ENCODE results near the gene APOD. TPM values are rescaled to one million over a fixed set of nuclear protein-coding genes. Genes with fewer than 3 reads are reported as not detected.
"Not testable (repeated sequence)": the region's sequence is repeated elsewhere in the genome, so short reads cannot be mapped to it uniquely, and the experiment has no call there.

APOD gene
- polyA plus RNA-seq (2011; rRNA removed) (8.3 and 15.0 TPM in 2 replicates), polyA minus RNA-seq (2011; rRNA and poly(A)+ RNA removed) (4.8 and 8.6 TPM in 2 replicates)

DNA sequence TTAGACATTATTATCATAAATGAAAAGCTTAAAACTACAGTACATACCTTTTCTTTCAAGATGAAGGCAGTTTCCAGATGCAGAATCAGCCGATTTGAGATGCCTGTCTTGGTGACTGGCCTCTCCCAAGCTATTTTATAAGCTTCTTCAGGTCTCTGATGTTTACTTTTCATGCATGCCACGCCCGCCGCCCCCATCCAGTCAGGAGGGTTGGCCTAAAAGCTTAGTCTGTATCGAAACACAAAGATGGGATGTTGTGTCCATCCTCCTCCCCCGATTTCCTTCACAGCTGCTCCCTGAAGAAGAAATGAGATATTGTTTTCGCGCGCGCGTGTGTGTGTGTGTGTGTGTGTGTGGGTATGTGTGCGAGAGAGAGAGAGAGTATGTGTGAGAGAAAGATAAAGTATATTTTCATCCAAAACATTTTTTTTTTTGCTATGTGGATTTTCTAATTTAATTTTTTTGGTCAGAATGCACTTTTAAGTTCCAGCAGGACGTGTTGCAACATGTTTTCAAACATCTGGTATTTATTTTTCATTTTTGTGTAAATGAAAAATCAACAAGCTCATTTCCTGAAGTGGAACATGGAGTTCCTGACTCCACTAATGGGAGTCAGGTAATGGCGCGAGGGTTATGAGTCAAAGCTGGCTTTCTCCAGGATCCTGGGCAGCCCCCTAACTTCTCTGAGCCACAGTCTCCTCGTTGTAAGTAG, at the start of gene APOD:
APOD (minus strand) TSS at position 110 of the 712 bp plus-strand sequence. CDS start 4,479 bp downstream, outside the sequence.
- Histone ChIP-seq H3K27me3 (ENCODE audit: control insufficient read depth, insufficient read depth, low read length) (0 out of 2 replicates have a peak, but pooled peaks cover 1% of the 10 kb centered on the region), H3K4me3 (ENCODE audit: low read depth, low read length) (peak within 1 kb of the TSS; percentile 12; the same call in 1 of the 2 replicates), H3K36me3 (ENCODE audit: control insufficient read depth, insufficient read depth, low read length) (no peaks in the 10 kb centered on the region)
- TF ChIP-seq, protein P1, sequence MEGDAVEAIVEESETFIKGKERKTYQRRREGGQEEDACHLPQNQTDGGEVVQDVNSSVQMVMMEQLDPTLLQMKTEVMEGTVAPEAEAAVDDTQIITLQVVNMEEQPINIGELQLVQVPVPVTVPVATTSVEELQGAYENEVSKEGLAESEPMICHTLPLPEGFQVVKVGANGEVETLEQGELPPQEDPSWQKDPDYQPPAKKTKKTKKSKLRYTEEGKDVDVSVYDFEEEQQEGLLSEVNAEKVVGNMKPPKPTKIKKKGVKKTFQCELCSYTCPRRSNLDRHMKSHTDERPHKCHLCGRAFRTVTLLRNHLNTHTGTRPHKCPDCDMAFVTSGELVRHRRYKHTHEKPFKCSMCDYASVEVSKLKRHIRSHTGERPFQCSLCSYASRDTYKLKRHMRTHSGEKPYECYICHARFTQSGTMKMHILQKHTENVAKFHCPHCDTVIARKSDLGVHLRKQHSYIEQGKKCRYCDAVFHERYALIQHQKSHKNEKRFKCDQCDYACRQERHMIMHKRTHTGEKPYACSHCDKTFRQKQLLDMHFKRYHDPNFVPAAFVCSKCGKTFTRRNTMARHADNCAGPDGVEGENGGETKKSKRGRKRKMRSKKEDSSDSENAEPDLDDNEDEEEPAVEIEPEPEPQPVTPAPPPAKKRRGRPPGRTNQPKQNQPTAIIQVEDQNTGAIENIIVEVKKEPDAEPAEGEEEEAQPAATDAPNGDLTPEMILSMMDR (IDR thresholded peaks at IDR 0.05; ENCODE audit: insufficient read depth, low read depth, low read length), result no peak
- no peak for DNase-seq (ENCODE audit: low read depth)
- ChIA-PET CTCF (interaction anchor here (0.6 kb wide), 1 partner anchor 46 kb away, joined by 3 read pairs; no protein-coding TSS in a partner anchor), POLR2A (interaction anchor here (0.7 to 0.9 kb wide), 3 partner anchors 11 to 1002 kb away, joined by 3 to 5 read pairs (median 4); no protein-coding TSS in a partner anchor)

DNA sequence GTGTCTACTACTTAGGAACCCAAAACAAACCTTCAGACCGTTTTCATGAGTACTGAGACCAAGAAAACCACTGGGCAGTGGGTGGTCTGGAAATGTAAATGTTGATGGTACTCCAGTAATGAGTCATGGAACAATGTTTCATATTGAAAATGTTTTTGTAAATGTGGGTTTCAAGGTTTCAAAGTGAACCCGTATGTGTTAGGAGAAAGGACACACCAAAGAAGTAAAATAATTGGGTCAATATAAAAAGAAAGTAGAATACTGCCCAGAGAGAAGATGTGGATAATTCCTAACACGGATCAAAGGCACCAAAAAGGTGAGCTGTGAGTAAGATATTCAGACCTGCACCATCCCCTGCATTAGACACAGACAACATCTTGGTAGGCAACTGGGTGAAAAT, 49.6 kb upstream of the APOD start:
- DNase-seq (ENCODE audit: low read depth); H3K4me3 ChIP-seq (ENCODE audit: low read depth, low read length); CTCF ChIA-PET; POLR2A ChIA-PET; H3K36me3 ChIP-seq (ENCODE audit: control insufficient read depth, insufficient read depth, low read length); H3K27me3 ChIP-seq (ENCODE audit: control insufficient read depth, insufficient read depth, low read length): not testable (repeated sequence)

DNA sequence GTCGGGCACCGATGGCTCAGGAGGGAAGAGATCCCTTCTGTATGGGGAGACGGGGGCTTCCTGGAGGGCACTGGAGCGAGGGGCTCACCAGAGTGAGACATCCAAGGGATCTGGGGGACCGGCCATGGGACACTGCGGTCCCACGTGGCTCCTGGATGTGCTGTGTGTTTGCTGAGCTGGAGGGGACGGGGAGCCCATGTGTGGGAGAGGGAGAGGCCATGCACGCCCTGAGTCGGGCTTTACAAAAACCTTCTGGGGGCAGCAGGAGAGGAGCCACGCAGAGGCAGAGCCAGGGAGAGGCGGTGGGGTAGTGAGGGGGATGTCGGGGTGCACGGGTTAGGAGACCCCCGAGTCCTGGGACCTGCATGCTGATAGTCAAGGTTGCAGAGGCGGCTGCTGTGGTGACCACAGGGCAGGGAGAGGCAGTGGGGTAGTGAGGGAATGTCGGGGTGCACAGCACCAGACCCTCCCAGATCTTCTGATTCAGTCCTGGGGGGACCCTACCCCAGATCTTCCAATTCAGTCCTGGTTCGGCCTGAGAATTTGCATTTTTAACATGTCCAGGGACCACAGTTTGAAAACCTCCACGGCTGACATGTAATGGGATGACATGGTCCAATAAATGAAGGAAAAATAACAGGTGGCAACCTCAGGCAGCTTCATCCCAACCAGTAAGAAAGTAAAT, 48.9 kb upstream of the APOD start:
- POLR2A ChIA-PET; H3K27me3 ChIP-seq (ENCODE audit: control insufficient read depth, insufficient read depth, low read length); CTCF ChIA-PET; H3K4me3 ChIP-seq (ENCODE audit: low read depth, low read length); H3K36me3 ChIP-seq (ENCODE audit: control insufficient read depth, insufficient read depth, low read length); DNase-seq (ENCODE audit: low read depth): not testable (repeated sequence)

DNA sequence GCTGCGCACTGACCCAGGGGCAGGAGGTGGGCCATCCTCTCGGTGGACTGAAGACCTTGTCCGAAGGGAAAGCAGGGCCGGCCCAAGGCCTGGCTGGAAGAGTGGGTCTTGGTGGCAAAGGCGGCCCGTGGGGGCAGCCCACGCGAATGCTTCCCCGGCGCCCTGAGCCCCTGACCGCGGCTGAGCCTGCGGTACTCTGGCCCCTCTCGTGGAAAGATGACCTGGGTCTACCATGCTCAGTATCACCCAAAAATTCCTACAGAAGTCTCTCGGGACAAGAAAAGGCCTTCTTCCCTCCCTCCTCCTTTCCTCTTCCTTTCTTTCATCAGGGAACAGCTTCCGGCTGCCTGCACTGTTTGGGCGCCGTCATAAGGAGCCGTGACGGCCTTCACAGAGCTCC, 48.3 kb upstream of the APOD start:
- H3K27me3 ChIP-seq (ENCODE audit: control insufficient read depth, insufficient read depth, low read length); H3K36me3 ChIP-seq (ENCODE audit: control insufficient read depth, insufficient read depth, low read length); CTCF ChIA-PET; DNase-seq (ENCODE audit: low read depth); H3K4me3 ChIP-seq (ENCODE audit: low read depth, low read length); POLR2A ChIA-PET: not testable (repeated sequence)

DNA sequence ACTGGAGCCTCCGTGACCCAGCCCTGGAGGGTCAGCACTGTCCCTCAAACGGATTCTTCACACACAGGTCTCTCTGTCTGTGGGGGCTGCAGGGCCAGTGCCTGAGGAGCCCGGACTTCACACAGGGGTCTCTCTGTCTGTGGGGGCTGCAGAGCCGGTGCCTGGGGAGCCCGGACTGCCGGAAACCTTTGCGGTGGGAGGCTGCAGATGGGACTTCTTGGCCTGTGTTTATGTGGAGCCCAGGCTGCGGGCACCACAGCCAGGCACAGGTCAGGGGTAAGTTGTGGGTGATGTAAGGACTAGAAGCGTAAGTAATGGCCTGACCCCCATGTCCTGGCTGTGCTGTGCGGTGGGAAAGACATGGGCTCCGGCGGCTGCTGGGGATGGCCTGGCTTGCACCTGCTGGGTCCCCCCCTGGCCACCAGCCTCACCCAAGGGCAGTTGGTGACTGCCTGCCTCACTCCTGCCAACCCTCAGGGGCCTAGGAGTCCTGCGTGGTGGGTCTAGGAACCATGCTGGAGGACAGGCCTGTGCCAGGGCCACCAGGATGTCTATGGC, 47.3 kb upstream of the APOD start:
- H3K4me3 ChIP-seq (ENCODE audit: low read depth, low read length); H3K27me3 ChIP-seq (ENCODE audit: control insufficient read depth, insufficient read depth, low read length); POLR2A ChIA-PET; H3K36me3 ChIP-seq (ENCODE audit: control insufficient read depth, insufficient read depth, low read length); CTCF ChIA-PET; DNase-seq (ENCODE audit: low read depth): not testable (repeated sequence)

DNA sequence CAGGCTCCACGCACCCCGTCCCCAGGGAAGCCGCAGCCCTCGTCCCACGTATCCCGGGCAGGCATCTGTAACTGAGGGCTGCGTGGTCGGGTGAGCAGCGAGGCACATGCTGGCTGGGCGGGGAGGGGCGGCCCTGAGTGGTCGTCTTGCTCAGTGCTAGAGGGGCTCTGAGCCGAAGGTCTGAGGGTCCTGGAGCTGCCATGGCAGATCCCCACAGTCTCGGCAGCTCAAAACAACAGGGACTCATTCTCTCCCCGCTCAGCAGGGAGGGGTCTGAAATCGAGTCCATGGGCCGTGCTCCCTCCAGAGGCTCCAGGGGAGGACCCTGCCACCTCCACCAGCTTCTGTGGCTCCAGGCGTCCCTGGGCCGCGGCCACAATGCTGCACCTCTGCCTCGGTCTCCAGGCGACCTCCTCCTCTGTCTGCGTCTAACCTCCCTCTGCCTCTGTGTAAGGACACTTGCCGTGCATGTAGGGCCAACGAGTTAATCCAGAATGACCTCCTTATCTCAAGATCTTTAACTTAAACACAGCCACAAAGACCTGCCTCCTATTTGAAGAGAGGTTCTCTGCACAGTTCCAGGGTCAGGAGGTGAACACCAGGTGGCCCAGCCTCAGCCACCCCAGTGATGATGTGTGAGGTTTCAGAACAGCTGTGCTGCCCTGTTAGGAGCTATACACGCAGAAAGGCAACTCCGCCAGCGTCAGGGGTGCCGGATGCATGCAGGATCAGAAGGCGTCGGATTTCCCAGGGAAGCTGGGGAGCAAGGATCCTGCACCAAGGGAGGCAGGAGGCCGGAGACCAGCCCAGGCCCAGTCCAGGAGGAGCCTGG, 46.6 kb upstream of the APOD start:
- CTCF ChIA-PET; H3K27me3 ChIP-seq (ENCODE audit: control insufficient read depth, insufficient read depth, low read length); H3K36me3 ChIP-seq (ENCODE audit: control insufficient read depth, insufficient read depth, low read length); H3K4me3 ChIP-seq (ENCODE audit: low read depth, low read length); POLR2A ChIA-PET; DNase-seq (ENCODE audit: low read depth): not testable (repeated sequence)

DNA sequence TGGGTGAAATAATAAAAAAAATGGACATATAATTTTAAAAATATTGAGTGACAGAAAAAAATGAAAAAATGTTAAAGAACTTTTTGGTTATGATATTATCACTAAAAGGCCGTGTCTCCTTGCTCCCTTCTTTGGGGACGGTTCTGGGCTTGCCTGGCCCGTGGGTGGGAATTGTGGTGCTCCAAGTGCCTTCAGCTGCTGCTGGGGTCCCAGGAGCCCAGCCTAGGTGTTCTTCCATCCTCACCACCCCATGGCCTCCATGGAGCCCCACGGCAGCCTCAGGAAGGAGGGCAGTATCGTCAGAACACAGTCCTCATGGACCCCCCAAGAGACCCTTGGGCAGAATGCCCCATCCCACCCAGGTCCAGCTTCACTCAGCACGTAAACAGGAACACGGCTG, 45.9 kb upstream of the APOD start:
- H3K4me3 ChIP-seq (ENCODE audit: low read depth, low read length); POLR2A ChIA-PET; H3K36me3 ChIP-seq (ENCODE audit: control insufficient read depth, insufficient read depth, low read length); CTCF ChIA-PET; DNase-seq (ENCODE audit: low read depth); H3K27me3 ChIP-seq (ENCODE audit: control insufficient read depth, insufficient read depth, low read length): not testable (repeated sequence)

DNA sequence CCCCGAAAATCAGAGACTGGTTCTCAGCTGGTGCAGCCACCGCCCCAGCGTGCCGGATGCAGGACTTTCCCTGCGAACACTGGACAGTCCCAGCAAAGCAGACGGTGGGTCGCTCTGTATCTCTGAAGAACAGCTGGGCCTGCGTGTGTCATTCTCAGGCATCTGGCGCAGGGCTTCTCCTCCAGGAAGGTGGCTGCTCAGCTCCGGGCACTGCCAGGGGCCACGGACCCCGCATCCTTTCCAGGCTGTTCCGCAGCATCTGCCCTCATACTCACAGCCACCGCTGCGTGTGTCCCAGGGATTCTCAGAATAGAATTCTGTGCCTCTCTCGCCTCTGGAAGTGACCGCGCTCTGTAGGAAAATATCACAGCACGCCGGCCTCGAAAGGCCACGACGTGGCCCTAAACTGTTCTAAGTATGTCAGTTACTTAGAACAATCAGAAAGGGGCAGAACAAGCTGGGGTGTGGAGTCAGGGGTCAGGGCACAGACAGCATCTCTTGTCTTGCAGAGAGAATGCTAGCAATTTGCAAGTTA, 44.7 kb upstream of the APOD start:
- DNase-seq (ENCODE audit: low read depth); H3K27me3 ChIP-seq (ENCODE audit: control insufficient read depth, insufficient read depth, low read length); CTCF ChIA-PET; H3K4me3 ChIP-seq (ENCODE audit: low read depth, low read length); H3K36me3 ChIP-seq (ENCODE audit: control insufficient read depth, insufficient read depth, low read length); POLR2A ChIA-PET: not testable (repeated sequence)

DNA sequence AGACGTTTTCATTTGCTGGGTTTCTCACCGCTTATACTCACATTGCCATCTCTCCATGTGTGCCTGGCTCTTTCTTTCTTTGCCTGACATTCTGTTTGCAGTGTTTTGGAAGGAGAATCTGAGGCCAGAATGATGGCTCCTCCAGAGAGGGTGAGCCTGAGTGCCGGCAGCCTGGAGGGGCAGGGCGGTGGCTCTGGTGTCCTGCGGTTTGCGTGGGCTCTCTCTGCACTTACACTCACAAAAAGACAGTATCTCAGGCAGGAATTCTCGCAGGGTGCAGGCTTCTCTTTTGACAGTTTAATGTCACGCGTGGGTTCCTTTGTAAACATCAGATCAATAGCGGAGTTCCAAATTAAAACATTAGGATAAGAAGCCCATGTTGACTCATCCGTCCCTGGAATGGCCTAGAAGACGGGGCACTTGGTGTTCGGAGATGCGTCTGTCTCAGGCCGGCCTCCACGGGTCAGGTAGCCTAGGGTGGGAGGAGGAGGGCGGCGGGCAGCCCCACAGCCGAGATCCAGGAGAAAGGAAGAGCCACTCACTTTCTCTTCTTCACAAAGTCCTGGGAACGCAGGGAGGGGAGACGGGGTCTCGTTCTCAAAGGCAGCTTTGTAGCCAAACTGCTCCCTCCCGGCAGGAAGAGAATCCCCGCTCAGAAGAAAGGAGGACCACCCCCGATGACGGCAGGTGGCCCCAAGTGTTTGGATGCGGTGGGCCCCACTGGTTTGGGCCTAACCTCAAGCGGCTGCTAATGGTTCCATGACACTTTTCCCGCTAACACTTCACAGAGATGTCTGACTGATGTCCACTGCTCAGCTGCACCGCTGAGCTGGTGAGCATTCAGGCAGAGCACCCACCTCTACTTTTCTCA, 44.0 kb upstream of the APOD start:
- CTCF ChIA-PET; H3K36me3 ChIP-seq (ENCODE audit: control insufficient read depth, insufficient read depth, low read length); H3K27me3 ChIP-seq (ENCODE audit: control insufficient read depth, insufficient read depth, low read length); POLR2A ChIA-PET; H3K4me3 ChIP-seq (ENCODE audit: low read depth, low read length); DNase-seq (ENCODE audit: low read depth): not testable (repeated sequence)

DNA sequence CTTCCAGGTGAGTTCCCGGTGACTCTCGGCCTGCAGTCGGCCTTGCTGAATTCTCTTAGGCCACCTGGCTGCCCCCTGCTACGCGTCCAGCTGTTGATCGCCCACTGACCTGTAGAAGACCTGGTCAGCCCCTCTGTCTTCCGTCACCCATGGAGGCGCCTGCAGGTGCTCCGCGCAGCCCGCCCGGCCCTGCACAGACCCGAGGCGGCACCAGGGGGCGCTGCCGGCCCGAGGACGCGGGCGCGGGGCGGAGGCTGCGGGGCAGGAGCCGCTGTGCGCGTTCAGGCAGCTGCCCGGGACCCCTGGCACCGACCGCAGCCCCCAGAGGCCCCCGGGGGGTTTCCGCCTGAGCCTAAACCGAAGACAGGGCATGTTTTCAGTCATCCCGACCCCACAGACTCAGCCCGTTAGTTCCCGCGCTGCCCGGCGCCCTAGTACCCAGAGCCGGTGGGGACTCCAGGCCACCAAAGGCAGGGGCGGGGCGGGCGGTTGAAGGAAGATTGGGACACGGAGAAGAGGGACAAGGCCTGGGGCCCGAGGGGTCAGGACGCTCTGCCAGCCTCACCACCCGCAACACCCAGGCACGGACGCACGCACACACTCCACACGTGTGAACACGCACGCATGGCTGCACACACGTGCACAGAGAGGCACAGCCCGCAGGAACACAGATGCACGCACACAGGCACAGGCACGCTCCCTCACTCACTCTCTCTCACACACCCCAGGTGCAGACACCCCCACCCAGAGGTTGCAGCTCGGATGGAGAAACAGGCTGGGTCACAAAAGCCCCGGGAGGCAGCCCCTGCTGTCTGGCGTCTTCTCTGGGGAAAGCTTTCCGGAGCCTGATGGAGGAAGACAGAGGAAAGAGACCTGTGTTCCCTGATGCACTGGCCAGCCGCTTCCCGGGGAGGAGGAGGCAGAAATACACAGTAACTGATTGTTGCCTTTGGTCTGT, 41.1 kb upstream of the APOD start:
- DNase-seq (ENCODE audit: low read depth); H3K36me3 ChIP-seq (ENCODE audit: control insufficient read depth, insufficient read depth, low read length); H3K27me3 ChIP-seq (ENCODE audit: control insufficient read depth, insufficient read depth, low read length); POLR2A ChIA-PET; H3K4me3 ChIP-seq (ENCODE audit: low read depth, low read length): not testable (repeated sequence)
- CTCF ChIA-PET, result interaction anchor here (0.6 to 0.7 kb wide), 4 partner anchors 227 to 1974 kb away, joined by 3 to 4 read pairs (median 3); no protein-coding TSS in a partner anchor

Measured in BJ (cell line).